Activated B cell treated with CpG ODN at 0.5 μM for 24 hours (primary cell): ENCODE data around the gene LUZP4. TPM values are rescaled to one million over a fixed set of nuclear protein-coding genes. Genes with fewer than 3 reads are reported as not detected.
"Not testable (repeated sequence)": the region's sequence is repeated elsewhere in the genome, so short reads cannot be mapped to it uniquely, and the experiment has no call there.

Experiments
- ATAC-seq: fragments of 200-7000 bp; cut with Tn5 transposase; one replicate; pipeline ENCODE4 v1.10.0; 2021; ENCODE audit warnings: low read depth, mild to moderate bottlenecking, moderate library complexity
- CTCF ChIA-PET: fragments of 350-600 bp; sonication (Branson Sonifier 250); formaldehyde crosslinking; loops from one replicate; lab custom pipeline; 2021; ENCODE audit warnings: antibody characterized with exemption; lab: Charles Lee
- POLR2A ChIA-PET: fragments of 350-600 bp; sonication (Branson Sonifier 250); formaldehyde crosslinking; loops from one replicate; lab custom pipeline; 2021; ENCODE audit warnings: antibody characterized with exemption; lab: Charles Lee
- DNase-seq: peaks from one replicate; pipeline ENCODE4 v3.0.0; 2022
- H3K27ac Mint-ChIP-seq: one replicate; pipeline ENCODE4 v1.8.0; 2020; ENCODE audit warnings: mixed read lengths
- H3K27me3 Mint-ChIP-seq: one replicate; pipeline ENCODE4 v1.8.0; 2021; ENCODE audit warnings: mixed read lengths
- H3K36me3 Mint-ChIP-seq: one replicate; pipeline ENCODE4 v1.8.0; 2021; ENCODE audit warnings: low read depth, mixed read lengths
- H3K4me1 Mint-ChIP-seq: one replicate; pipeline ENCODE4 v1.8.0; 2021; ENCODE audit warnings: mixed read lengths
- H3K4me3 Mint-ChIP-seq: one replicate; pipeline ENCODE4 v1.8.0; 2020; ENCODE audit warnings: mild to moderate bottlenecking, mixed read lengths
- H3K9me3 Mint-ChIP-seq: one replicate; pipeline ENCODE4 v1.8.0; 2020; ENCODE audit warnings: mixed read lengths
- intact Hi-C: fragments of 100-400 bp; cut with micrococcal nuclease; formaldehyde crosslinking; loops from one replicate; pipeline ENCODE4 v1.15.1; 2024
- total RNA-seq: library from RNA; stranded (reverse); gene quantifications from 2 replicates; pipeline ENCODE4 v1.2.3, GENCODE V29; 2022
- TF ChIP-seq, protein P1 (sequence below): fragments of 200-600 bp; IDR thresholded peaks from one replicate; pipeline ENCODE4 v1.8.0; 2022; ENCODE audit warnings: antibody characterized with exemption, mild to moderate bottlenecking

Gene LUZP4
- total RNA-seq, 1 donor from 2014 or later = not detected

GRCh38 chrX:115311601-115312001 lies 22.1 kb downstream of the LUZP4 start:
- H3K27me3 Mint-ChIP-seq = no peaks in the 10 kb centered on the region
- ChIA-PET CTCF (no interaction called here), POLR2A (no interaction called here)
- no peaks in the 10 kb centered on the region for H3K9me3 Mint-ChIP-seq
- intact Hi-C loops = no loop called here
- no peaks in the 10 kb centered on the region for H3K36me3 Mint-ChIP-seq
- ATAC-seq = no peak
- H3K27ac Mint-ChIP-seq = no peak overlapping the region
- TF ChIP-seq, protein P1, sequence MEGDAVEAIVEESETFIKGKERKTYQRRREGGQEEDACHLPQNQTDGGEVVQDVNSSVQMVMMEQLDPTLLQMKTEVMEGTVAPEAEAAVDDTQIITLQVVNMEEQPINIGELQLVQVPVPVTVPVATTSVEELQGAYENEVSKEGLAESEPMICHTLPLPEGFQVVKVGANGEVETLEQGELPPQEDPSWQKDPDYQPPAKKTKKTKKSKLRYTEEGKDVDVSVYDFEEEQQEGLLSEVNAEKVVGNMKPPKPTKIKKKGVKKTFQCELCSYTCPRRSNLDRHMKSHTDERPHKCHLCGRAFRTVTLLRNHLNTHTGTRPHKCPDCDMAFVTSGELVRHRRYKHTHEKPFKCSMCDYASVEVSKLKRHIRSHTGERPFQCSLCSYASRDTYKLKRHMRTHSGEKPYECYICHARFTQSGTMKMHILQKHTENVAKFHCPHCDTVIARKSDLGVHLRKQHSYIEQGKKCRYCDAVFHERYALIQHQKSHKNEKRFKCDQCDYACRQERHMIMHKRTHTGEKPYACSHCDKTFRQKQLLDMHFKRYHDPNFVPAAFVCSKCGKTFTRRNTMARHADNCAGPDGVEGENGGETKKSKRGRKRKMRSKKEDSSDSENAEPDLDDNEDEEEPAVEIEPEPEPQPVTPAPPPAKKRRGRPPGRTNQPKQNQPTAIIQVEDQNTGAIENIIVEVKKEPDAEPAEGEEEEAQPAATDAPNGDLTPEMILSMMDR = no peak
- no peak for DNase-seq
- no peak overlapping the region for H3K4me3 Mint-ChIP-seq
- no peaks in the 10 kb centered on the region for H3K4me1 Mint-ChIP-seq

DNA sequence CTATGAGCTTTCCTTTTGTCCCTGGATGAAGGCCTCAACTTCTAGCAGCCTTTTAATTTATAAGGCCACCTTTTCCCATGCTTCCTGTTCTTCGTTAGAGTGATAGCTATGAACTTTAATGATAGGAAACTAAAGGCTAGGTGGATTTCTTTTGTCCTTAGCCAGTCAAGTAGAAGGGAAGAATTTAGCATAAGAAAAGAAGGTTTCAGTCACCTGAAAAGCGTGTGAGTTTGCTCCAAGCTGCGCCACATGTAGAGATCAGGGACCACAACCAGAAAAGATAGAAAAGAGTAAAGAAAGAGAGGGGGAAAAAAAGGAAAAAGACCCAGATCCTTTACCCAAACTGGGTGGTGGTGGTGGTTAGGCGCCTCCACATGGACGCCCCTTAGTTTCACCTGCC lies 28.6 kb downstream of the LUZP4 start:
- CTCF ChIA-PET = no interaction called here
- intact Hi-C loops = no loop called here
- no peak for ATAC-seq

GRCh38 chrX:115322375-115322774 lies 32.9 kb downstream of the LUZP4 start:
- ChIA-PET CTCF (interaction anchor here (0.9 kb wide), 1 partner anchor 10 kb away, joined by 4 read pairs; no protein-coding TSS in a partner anchor), POLR2A (no interaction called here)
- H3K4me1 Mint-ChIP-seq = no peaks in the 10 kb centered on the region
- H3K27me3 Mint-ChIP-seq = no peaks in the 10 kb centered on the region
- H3K36me3 Mint-ChIP-seq = no peaks in the 10 kb centered on the region
- no peaks in the 10 kb centered on the region for H3K9me3 Mint-ChIP-seq
- DNase-seq (no peak), ATAC-seq (no peak)
- TF ChIP-seq, protein P1 = no peak
- H3K27ac Mint-ChIP-seq = no peak overlapping the region
- intact Hi-C loops = no loop called here
- H3K4me3 Mint-ChIP-seq = no peak overlapping the region

More for the DNA sequence above, 28.6 kb downstream of the LUZP4 start:
- H3K27ac Mint-ChIP-seq = no peak overlapping the region
- H3K36me3 Mint-ChIP-seq = no peaks in the 10 kb centered on the region
- no peaks in the 10 kb centered on the region for H3K9me3 Mint-ChIP-seq
- H3K4me1 Mint-ChIP-seq = no peaks in the 10 kb centered on the region
- TF ChIP-seq, protein P1 = no peak
- H3K27me3 Mint-ChIP-seq = no peaks in the 10 kb centered on the region
- no peak for DNase-seq
- H3K4me3 Mint-ChIP-seq = no peak overlapping the region
- POLR2A ChIA-PET = no interaction called here

GRCh38 chrX:115324194-115324593 lies 34.7 kb downstream of the LUZP4 start:
- intact Hi-C loops = no loop called here
- Mint-ChIP-seq H3K4me1 (no peaks in the 10 kb centered on the region), H3K4me3 (no peak overlapping the region), H3K27ac (no peak overlapping the region), H3K9me3 (no peaks in the 10 kb centered on the region), H3K27me3 (no peaks in the 10 kb centered on the region), H3K36me3 (no peaks in the 10 kb centered on the region)
- ATAC-seq (no peak), DNase-seq (no peak)
- POLR2A ChIA-PET = no interaction called here
- TF ChIP-seq, protein P1 = no peak
- CTCF ChIA-PET = no interaction called here

DNA sequence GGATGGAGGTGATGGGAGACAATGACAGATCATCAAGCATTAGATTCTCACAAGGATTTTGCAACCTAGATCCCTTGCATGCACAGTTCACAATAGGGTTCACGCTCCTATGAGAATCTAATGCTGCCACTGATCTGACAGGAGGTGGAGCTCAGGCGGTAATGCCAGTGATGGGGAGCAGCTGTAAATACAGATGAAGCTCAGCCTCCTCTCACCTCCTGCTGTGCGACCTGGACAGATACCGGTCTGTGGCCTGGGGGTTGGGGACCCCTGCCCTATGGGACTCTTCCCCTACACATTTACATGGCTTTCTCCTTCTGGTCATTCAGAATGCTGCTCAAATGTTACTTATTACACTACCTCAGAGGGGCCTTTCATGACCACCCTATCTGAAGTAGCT lies 39.8 kb downstream of the LUZP4 start:
- H3K9me3 Mint-ChIP-seq, H3K4me1 Mint-ChIP-seq, ATAC-seq, POLR2A ChIA-PET, intact Hi-C loops, H3K4me3 Mint-ChIP-seq, CTCF ChIA-PET, H3K36me3 Mint-ChIP-seq, H3K27me3 Mint-ChIP-seq, DNase-seq, H3K27ac Mint-ChIP-seq: not testable (repeated sequence)
